GM23338 (cell line): ENCODE results near the gene SOX11. TPM values are rescaled to one million over a fixed set of nuclear protein-coding genes. Genes with fewer than 3 reads are reported as not detected.

Source experiments
- ATAC-seq: fragments of 200-7000 bp; cut with Tn5 transposase; 3 replicates; pipeline ENCODE4 v1.9.1; 2020
- DNase-seq: peaks from one replicate; pipeline ENCODE4 v3.0.0-alpha.2; 2015; ENCODE audit warnings: low spot score
- H2AFZ ChIP-seq: fragments of 200-600 bp; sonication (generic); 2 replicates; pipeline ENCODE4 v1.8.0; 2016; ENCODE audit warnings: antibody characterized with exemption, mild to moderate bottlenecking, moderate library complexity
- H3F3A ChIP-seq: fragments of 200-600 bp; sonication (generic); replicated peaks from 2 replicates; pipeline ENCODE4 v1.8.0; 2017; ENCODE audit warnings: antibody characterized with exemption, mixed run types, low read depth
- H3K27ac ChIP-seq: fragments of 200-600 bp; sonication (generic); 2 replicates; pipeline ENCODE4 v1.6.1; 2016; ENCODE audit warnings: low read depth
- H3K27me3 ChIP-seq: fragments of 200-600 bp; sonication (generic); 2 replicates; pipeline ENCODE4 v1.8.0; 2016; ENCODE audit warnings: mild to moderate bottlenecking, mixed run types, moderate library complexity; ENCODE audit not compliant: insufficient read depth
- H3K36me3 ChIP-seq: fragments of 200-600 bp; sonication (generic); 2 replicates; pipeline ENCODE4 v1.8.0; 2016; ENCODE audit warnings: mild to moderate bottlenecking; ENCODE audit not compliant: insufficient read depth
- H3K4me1 ChIP-seq: fragments of 200-600 bp; sonication (generic); 2 replicates; pipeline ENCODE4 v1.8.0; 2016; ENCODE audit warnings: mild to moderate bottlenecking, moderate library complexity; ENCODE audit not compliant: insufficient read depth
- H3K4me2 ChIP-seq: fragments of 200-600 bp; sonication (generic); 2 replicates; pipeline ENCODE4 v1.7.1; 2017; ENCODE audit warnings: mixed run types
- H3K4me3 ChIP-seq: fragments of 200-600 bp; sonication (generic); 2 replicates; pipeline ENCODE4 v1.6.1; 2016; ENCODE audit warnings: mixed run types
- H3K79me2 ChIP-seq: fragments of 200-600 bp; sonication (generic); replicated peaks from 2 replicates; pipeline ENCODE4 v1.8.0; 2017; ENCODE audit warnings: mild to moderate bottlenecking; ENCODE audit not compliant: insufficient read depth
- H3K9me2 ChIP-seq: fragments of 200-600 bp; sonication (generic); 2 replicates; pipeline ENCODE4 v1.8.0; 2017; ENCODE audit not compliant: insufficient read depth
- H4K20me1 ChIP-seq: fragments of 200-600 bp; sonication (generic); replicated peaks from 2 replicates; pipeline ENCODE4 v1.8.0; 2017; ENCODE audit warnings: mild to moderate bottlenecking; ENCODE audit not compliant: insufficient read depth
- H3K27ac Mint-ChIP-seq: 2 replicates; pipeline ENCODE4 v1.8.0; 2020; ENCODE audit warnings: inconsistent platforms, mild to moderate bottlenecking, moderate library complexity, mixed read lengths
- H3K27me3 Mint-ChIP-seq: 3 replicates; pipeline ENCODE4 v1.8.0; 2022; ENCODE audit warnings: low read depth, mild to moderate bottlenecking, moderate library complexity, mixed read lengths, inconsistent platforms; ENCODE audit not compliant: insufficient read depth, poor library complexity
- H3K36me3 Mint-ChIP-seq: 3 replicates; pipeline ENCODE4 v1.8.0; 2021; ENCODE audit warnings: low read depth, mild to moderate bottlenecking, inconsistent platforms, moderate library complexity, mixed read lengths
- H3K4me1 Mint-ChIP-seq: 3 replicates; pipeline ENCODE4 v1.8.0; 2020; ENCODE audit warnings: mild to moderate bottlenecking, inconsistent platforms, mixed read lengths
- H3K4me3 Mint-ChIP-seq: 3 replicates; pipeline ENCODE4 v1.8.0; 2021; ENCODE audit warnings: moderate library complexity, mild to moderate bottlenecking, inconsistent platforms, mixed read lengths
- H3K9me3 Mint-ChIP-seq: 3 replicates; pipeline ENCODE4 v1.8.0; 2020; ENCODE audit warnings: moderate library complexity, mild to moderate bottlenecking, inconsistent platforms, mixed read lengths
- CREB1 ChIP-seq: fragments of 250-450 bp; sonication (Bioruptor Pico); IDR thresholded peaks from 2 replicates; pipeline ENCODE4 v1.5.0; 2020; ENCODE audit warnings: low read depth, mild to moderate bottlenecking, moderate library complexity
- CTCF ChIP-seq, 2 experiments: fragments of 200-600 bp in 1 of 2; sonication (generic) in 1 of 2; conservative IDR thresholded peaks; 2 replicates each; pipeline versions ENCODE4 v1.5.1 to v1.6.1; 2016 to 2017; ENCODE audit warnings: antibody characterized with exemption in 2 of 2, low read depth in 2 of 2, mild to moderate bottlenecking in 2 of 2, moderate library complexity in 1 of 2
- ETS1 ChIP-seq: IDR thresholded peaks from 2 replicates; pipeline ENCODE4 v1.6.1; 2016; ENCODE audit warnings: antibody characterized with exemption
- EZH2 ChIP-seq: fragments of 200-600 bp; sonication (generic); IDR thresholded peaks from one replicate; pipeline ENCODE4 v1.8.0; 2017; ENCODE audit warnings: antibody characterized with exemption, mild to moderate bottlenecking, low read depth; ENCODE audit not compliant: unreplicated experiment
- JUNB ChIP-seq: IDR thresholded peaks from one replicate; pipeline ENCODE4 v1.6.1; 2016; ENCODE audit warnings: antibody characterized with exemption; ENCODE audit not compliant: unreplicated experiment
- NANOG ChIP-seq: IDR thresholded peaks from 2 replicates; pipeline ENCODE4 v1.6.1; 2016; ENCODE audit warnings: antibody characterized with exemption, borderline replicate concordance
- POLR2AphosphoS5 ChIP-seq: IDR thresholded peaks from 2 replicates; pipeline ENCODE4 v1.6.1; 2016; ENCODE audit warnings: antibody characterized with exemption, low read depth
- REST ChIP-seq: IDR thresholded peaks from one replicate; pipeline ENCODE4 v1.6.1; 2018; ENCODE audit warnings: antibody characterized with exemption; ENCODE audit not compliant: unreplicated experiment
- STAT1 ChIP-seq: IDR thresholded peaks from one replicate; pipeline ENCODE4 v1.6.1; 2016; ENCODE audit warnings: antibody characterized with exemption; ENCODE audit not compliant: unreplicated experiment
- ZNF114 ChIP-seq: fragments of 250-450 bp; sonication (Bioruptor Pico); IDR thresholded peaks from 2 replicates; pipeline ENCODE4 v1.5.0; 2020; ENCODE audit warnings: mild to moderate bottlenecking, moderate library complexity
- ZNF331 ChIP-seq: fragments of 250-450 bp; sonication (Bioruptor Pico); IDR thresholded peaks from 2 replicates; pipeline ENCODE4 v1.5.0; 2020; ENCODE audit warnings: low read depth, mild to moderate bottlenecking, moderate library complexity
- ZNF462 ChIP-seq: fragments of 250-450 bp; sonication (Bioruptor Pico); IDR thresholded peaks from 2 replicates; pipeline ENCODE4 v1.5.0; 2020; ENCODE audit warnings: mild to moderate bottlenecking, moderate library complexity
- polyA plus RNA-seq: library from polyadenylated mRNA; unstranded; fragments of >200 nt; fragmentation: Nextera tagmentation; extraction: Ambion mirVana; gene quantifications from 2 replicates; pipeline ENCODE4 v1.2.1, GENCODE V29; 2016
- total RNA-seq: library from RNA; depleted of rRNA; stranded (reverse); fragments of >200 nt; shearing (Covaris generic); gene quantifications from 2 replicates; pipeline ENCODE4 v1.2.3, GENCODE V29; 2014

Gene SOX11
- total and polyA plus RNA-seq, 2 experiments from 2014 or later: 26.5 to 33.2 TPM

GRCh38 chr2:5705490-5705889 is 13.3 kb downstream of the SOX11 start (continued):
- TF ChIP-seq ZNF462 (CRISPR knock-in tag) (no peak), ZNF331 (no peak), CREB1 (no peak), STAT1 (no peak), CTCF (conservative IDR thresholded peaks at IDR 0.05; ENCODE audit: low read depth in 2 of 2) (no peak), POLR2AphosphoS5 (no peak)

- Histone ChIP-seq H3K4me3 (no peak overlapping the region), H3F3A (no peaks in the 10 kb centered on the region), H3K79me2 (no peaks in the 10 kb centered on the region), H3K27ac (no peak overlapping the region), H4K20me1 (no peaks in the 10 kb centered on the region), H2AFZ (no peak overlapping the region), H3K4me2 (no peak overlapping the region), H3K9me2 (0 out of 2 replicates have a peak, but pooled peaks cover 4% of the 10 kb centered on the region), H3K4me1 (no peaks in the 10 kb centered on the region; the same call in 1 of the 2 replicates), H3K36me3 (no peaks in the 10 kb centered on the region), H3K27me3 (no peaks in the 10 kb centered on the region)
- Mint-ChIP-seq H3K4me3 (no peak overlapping the region), H3K36me3 (peaks cover 12% of the 10 kb centered on the region; the same call in 2 of the 3 replicates), H3K27me3 (peaks cover 3% of the 10 kb centered on the region), H3K9me3 (no peaks in the 10 kb centered on the region; the same call in 2 of the 3 replicates), H3K27ac (no peak overlapping the region), H3K4me1 (peaks cover 19% of the 10 kb centered on the region)
- DNase-seq: peak; percentile 39
- ATAC-seq: peak; percentile 32
- TF ChIP-seq ZNF331 (no peak), JUNB (no peak), STAT1 (no peak), REST (no peak), ZNF114 (CRISPR knock-in tag) (no peak), NANOG (no peak), ETS1 (no peak), CREB1 (no peak), POLR2AphosphoS5 (no peak), EZH2 (no peak)
Observed at GRCh38 chr2:5706717-5707455, 14.7 kb downstream of the SOX11 start.
